Measurements from ENCODE around the gene C17orf113.
A peak's percentile ranks its signal among the peaks of the same experiment; 100 is the strongest.
"Not testable (repeated sequence)": the region's sequence is repeated elsewhere in the genome, so short reads cannot be mapped to it uniquely, and the experiment has no call there.

C17orf113 gene

DNA sequence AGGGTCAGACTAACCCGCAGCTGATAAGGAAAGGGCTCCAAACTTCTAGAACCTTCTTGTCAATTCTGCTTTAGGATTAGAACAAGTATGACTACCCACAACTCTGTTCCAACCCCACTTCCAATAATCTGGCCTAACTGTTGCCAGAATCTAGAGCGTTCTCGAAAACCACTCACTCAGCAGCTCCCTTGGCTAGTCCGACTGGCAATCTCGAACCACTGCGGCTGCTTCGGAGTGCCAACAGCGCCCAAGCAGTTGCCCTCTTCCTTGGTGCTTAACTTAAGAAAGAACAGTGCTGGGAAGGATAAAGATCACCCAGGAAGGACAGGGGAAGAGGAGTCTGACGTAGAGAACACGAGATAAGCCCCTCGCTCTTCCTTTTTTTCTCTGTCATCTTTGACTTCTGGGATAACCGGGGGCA is 34.0 kb downstream of the C17orf113 start:
- DNase-seq: peak in 8 of 14 donors; percentile 11 to 63 (median 42)

DNA sequence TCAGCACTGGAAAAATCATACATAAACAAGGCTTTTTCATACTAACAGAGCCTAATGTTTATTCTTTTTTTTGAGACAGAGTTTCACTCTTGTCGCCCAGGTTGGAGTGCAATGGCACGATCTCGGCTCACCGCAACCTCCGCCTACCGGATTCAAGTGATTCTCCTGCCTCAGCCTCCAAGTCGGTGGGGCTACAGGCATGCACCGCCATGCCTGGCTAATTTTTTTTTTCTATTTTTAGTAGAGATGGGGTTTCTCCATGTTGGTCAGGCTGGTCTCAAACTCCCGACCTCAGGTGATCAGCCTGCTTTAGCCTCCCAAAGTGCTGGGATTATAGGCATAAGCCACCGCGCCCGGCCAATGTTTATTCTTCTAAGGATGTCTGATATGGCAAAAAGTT is 36.7 kb downstream of the C17orf113 start:
- not testable (repeated sequence) for DNase-seq

DNA sequence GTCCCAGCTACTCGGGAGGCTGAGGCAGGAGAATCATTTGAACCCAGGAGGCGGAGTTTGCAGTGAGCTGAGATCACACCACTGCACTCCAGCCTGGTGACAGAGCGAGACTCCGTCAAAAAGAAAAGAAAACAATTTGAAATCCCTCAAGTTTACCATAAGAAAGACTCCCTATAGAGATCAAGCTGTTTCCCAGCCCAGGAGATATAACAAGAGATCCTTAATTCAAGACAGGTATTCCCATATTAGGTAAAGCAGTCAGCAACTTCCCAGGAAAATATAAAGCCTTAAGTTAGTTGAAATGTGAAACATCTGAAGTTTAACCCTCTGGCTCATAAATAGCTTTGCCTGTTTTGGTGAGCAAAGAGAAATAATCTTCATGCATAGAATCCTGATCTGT is 38.0 kb downstream of the C17orf113 start:
- not testable (repeated sequence) for DNase-seq

DNA sequence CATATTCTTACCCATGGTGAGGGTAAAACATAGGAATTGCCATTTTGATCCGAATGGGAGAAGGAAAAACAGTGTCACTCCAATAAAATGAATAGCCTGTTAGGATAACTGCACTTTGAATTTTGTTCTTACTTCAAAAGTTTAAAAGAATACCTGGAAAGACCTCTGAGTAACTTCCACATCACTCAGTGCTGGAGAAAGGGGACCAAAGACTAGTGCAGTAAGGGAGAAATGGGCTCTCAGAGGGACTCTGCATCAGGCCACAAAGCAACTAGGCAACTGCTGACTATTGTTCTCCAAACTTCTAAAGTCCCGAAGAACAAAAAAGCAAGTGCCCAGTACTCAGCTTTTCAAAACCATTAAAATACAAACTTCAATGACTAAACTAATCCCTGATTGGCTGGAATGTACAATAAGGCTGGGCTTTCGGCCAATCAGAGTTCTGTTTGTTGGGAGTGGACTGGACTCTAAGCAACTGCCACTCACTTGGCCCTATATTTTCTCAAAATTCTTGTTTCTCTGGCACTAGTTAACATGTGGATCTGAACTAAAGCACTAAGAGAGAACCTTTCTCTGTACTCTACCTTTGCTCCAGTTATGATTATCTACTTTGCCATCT is 39.4 kb downstream of the C17orf113 start:
- DNase-seq: no peak

DNA sequence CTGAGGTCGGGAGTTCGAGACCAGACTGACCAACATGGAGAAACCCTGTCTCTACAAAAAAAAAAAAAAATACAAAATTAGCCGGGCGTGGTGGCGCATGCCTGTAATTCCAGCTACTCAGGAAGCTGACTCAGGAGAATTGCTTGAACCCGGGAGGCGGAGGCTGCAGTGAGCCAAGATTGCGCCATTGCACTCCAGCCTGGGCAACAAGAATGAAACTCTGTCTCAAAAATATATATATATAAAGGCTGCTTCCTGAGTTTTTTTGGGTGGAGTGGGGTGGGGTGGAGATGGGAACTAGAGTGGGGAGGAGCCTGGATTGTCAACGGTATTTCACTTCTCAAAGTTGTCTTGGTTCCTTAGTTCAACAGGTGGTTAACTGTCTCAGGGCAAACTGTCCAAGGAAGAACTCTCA is 40.1 kb downstream of the C17orf113 start:
- DNase-seq: not testable (repeated sequence)

DNA sequence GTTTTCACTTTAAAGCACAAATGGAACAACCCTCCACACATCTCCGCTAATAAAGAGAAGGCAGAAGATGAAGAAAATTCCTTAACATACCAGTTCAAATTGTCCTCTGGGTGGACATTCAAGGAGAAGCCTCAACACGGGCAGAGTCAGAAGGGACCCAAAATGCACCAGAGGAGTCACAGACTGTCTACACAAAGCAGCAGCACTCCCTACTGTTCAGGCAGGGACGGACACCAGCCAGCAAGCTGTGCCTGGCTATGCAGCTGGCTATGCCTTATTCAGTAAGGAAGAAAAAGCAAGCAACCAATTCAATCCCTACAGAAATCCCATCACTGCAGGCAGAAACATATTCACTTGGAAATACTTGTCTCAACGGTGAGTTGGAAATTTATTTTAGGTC is 41.2 kb downstream of the C17orf113 start:
- DNase-seq: peak in 11 of 14 donors; percentile 10 to 54 (median 38)

DNA sequence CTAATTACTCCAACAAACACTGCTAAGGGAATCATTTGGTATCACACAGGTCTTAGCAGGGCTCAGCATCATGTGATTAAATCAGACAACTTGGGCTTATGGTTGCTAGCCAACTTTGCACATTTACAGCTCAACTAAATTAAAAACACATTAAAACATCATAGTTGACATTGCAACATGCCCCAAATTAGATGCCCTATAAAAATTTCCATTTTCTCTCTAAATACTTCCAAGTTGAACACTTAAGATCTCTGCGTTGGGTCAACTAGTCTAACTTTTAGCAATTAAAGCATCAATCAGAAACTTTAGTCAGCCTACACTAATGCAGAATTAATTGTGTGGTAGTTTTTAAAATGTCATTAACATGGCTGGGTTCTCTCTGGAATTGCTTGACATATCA is 45.2 kb downstream of the C17orf113 start:
- no peak for DNase-seq

DNA sequence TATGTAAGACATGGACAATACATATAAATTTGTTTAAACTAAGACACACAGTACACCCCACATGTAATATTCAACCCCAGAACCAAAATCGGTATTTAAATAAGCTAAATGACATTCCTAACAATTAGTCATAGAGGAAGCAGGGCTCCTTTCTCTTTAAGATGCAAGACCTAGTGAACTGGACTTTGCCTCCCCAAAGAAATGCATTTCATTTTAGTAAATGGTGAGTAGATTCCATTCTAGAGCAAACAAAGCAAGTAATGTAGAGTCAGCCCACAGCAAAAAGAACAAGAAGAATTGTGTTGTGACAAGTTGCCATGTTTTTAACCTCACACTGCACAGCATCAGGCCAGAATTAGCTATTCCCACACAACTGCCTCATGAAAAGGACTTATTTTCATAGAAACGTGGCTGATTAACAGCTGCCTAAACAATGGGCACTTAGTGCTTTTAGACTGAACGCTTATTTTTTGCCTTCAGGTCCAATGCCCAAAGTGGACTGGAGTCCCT is 47.6 kb downstream of the C17orf113 start:
- DNase-seq: peak in 1 of 14 donors; percentile 24

DNA sequence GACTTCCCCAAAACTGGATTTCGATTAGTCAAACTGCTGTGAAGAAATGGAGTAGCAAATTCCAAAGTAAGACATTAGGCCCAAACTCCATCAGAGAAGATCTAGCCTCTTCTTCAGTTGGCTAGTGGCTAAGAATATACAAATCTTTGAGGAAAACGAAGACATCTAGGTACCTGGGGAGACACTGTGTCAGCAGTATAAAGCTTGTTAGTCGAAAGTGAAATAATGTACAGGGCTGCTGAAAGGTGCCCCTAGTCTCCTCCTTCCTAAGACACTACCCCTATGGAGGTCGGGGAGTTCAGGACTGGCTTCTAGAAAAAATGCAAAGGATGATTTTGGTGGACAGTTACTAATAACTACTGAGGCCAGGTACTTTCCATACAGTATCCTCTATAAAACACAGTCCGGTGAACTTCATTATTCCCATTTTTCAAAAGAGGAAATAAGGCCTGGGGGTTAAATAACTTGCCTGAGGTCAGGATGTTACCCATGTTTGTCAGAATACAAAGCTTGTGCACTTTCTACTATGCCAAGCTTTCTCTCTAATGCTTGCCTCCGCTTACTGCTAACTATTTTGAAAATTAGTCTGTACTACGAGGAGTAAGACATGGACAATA is 48.1 kb downstream of the C17orf113 start:
- DNase-seq: no peak

DNA sequence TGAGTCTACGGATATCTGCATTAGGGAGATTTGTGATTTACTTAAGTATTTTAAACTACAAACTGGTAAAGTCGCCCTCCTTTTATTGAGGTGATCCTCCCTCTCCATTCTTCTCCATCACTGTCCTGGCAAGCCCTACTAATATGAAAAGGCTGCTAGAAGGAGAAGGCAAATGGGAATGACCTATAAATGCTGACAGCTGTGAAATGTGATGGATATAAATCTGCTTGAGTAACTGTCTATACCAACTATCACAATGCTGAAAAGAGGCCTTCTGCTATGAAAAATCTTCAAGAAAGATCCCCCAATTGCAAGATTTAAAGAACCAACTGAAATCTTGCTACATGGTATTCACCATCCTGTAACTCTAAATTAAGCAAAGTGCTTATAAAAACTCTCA is 48.7 kb downstream of the C17orf113 start:
- DNase-seq: no peak

DNA sequence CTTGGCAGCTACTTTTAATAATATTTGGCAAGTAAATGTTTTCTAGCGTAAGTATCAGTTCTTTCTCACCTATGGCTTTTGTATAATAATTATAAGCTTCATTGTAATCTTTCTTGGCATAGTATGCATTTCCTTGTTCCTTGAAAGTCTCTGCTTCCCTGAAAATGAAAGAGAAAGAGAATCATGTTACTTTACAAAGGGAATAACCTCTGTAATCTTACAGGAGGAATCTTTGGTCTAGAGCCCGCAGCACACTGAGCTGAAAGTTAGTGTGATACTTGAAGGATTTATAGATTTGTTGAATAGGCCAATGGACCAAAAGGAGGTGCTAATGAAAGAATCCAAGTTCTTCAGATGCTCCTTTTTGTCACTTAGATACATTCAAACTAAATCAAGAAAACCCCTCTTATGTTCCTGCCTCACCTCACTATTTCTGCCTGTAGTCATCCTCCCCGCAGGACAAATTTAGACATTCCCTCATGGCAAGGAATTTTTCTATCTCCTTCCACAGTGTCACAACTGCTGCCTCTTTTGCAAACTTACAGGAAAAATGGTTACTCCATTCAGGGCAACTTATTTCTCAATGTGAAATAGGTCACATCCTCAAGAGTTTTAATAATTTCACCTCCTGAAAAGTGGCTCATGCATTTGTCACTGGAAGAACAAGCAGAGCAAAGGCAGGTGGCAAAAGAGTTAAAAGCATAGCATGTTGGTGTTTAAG is 49.8 kb downstream of the C17orf113 start:
- DNase-seq: no peak

DNA sequence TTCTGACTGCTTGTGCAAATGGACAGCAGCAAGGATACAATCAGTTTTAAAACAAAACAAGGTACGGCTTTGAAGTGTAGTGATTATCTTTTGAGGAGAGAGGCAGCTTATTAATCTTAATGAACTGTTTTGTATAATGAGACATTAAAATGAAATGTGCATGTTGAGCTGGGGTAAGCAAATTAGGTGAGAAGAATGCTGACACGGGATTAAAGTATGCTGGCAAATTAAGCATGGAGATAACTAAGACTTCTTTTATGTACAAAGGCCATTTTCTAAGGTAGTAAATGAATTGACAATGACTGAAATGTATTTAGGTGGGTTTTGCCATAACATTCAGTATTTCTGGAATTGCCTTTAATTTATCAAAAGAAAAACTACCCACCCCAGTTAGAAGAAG is 51.9 kb downstream of the C17orf113 start:
- DNase-seq: no peak

DNA sequence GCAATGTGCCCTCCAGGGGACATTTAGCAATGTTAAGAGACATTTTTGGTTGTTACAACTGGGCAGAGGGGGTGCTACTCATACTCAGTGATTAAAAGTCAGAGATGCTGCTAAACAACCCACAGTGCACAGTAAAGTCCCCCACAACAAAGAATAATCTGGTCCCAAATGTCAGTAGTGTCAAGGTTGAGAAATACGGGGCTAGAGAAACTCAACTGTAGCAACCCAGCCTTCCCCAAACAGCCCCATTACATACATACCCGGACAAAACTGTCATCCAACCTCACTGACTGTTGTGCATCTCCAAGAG is 53.6 kb downstream of the C17orf113 start:
- DNase-seq: no peak

DNA sequence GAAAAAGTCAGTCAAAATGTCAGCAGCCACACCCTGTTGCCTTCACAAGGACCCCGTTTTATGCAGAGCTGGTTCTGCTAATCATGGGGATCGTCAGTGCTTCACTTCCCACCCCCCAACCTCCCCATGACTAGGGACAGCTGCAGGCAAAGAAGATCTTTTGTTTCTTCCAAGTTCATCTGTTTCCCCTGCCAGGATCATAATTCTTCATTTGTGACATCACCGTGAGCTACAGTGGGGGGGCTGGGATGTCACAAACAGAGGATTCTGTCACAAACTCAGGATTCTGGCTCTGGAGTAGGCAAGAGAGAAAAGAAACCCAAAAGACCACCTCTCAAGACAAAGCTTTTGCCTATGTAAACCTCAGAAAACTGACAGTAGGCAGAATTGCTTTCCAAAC is 57.8 kb downstream of the C17orf113 start:
- DNase-seq: peak in 11 of 14 donors; percentile 20 to 72 (median 63)

DNA sequence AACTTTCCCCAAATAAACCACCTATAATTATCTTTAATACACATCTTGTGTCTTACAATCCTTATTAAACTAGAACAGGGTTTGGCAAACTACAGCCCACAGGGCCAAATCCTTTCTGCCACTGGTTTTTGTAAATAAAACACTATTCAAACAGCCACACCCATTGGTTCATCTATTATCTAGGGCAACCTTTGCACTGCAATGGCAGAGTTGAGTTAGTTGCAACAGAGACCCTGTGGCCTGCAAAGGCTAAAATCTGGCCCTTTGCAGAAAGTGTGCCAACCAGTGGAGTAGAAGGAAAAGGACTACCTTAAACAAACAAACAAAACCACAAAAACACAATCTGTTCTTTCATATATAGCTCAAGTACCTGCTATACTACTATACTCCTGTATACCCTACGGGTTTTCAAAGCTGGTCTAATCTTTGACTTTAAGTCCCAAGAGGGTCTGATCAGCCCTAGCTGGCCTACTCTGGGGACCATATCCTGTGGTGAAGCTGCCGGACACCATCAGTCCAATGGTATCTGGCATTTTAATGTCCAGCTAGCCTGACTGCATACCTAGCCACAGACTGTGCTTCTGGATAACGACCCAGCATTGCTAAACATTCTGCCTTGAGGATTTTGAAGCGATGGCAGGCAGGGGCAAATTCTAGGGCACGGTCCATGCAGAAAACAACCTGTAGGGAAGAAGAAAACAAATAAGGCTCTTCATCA is 60.5 kb downstream of the C17orf113 start:
- DNase-seq: no peak

DNA sequence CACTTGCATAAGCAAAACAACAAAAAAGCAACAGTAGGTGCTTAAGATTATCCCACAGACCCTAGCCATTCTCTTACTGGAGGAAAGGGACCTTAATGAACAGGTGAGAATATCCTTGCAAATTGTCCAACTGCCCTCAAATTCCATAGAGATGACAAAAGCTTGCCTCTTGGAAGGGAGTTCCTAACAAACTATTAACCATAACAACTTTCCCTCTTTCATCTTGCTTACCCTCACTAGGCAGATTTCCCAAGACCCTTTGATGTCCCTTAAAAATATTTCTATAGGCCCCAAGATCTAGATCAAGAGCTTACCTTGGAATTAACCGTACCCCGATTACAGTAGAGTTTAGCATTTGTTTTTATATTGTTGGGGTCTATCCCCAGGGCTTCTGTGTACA is 62.0 kb downstream of the C17orf113 start:
- no peak for DNase-seq

All from C1 segment of cervical spinal cord (tissue), 14 donors.